Measurements from ENCODE around the gene NPB.
A peak's percentile ranks its signal among the peaks of the same experiment; 100 is the strongest.
"Not testable (repeated sequence)": the region's sequence is repeated elsewhere in the genome, so short reads cannot be mapped to it uniquely, and the experiment has no call there.

The NPB gene

DNA sequence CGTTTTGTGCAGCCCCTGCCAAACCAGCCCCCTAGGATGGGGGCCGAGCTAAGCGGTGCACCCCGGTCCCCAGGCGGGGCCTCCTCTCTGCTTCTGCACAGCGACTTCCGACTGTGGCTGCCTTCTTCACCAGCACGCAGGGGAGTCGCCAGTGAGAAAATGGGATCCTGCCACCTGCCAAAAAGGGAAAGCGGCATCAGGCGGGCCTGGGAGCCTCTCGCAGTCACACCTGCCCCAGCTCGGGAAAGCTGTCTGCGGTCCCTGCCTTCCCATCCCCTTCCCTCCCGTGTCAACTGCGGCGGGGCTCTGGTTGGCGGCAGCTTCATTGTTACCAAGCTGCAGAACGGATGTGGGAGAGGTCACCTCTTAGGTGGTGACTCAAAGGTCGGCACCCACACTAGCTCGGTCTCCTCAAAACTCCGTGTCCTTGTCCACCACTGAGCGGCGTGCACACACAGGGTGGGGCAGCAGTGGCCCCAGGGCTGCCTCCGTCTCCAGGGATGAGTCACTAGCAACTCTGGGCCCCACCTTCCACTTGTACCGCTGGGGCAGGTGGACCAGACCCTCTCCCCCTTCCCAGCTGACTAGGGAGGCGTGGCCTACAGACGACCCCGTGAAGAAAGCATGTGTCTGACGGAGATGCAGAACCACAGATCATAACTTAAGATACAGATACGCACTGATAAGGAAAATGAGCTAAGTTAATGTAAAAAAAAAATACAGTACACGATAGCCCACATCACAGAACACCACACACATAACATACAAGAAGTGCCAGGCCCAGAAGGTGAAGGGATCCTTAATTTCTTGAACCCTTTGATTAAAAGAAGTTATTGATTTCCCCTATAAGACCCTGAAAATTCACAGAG, 10.6 kb downstream of the NPB start:
- no peak for DNase-seq

DNA sequence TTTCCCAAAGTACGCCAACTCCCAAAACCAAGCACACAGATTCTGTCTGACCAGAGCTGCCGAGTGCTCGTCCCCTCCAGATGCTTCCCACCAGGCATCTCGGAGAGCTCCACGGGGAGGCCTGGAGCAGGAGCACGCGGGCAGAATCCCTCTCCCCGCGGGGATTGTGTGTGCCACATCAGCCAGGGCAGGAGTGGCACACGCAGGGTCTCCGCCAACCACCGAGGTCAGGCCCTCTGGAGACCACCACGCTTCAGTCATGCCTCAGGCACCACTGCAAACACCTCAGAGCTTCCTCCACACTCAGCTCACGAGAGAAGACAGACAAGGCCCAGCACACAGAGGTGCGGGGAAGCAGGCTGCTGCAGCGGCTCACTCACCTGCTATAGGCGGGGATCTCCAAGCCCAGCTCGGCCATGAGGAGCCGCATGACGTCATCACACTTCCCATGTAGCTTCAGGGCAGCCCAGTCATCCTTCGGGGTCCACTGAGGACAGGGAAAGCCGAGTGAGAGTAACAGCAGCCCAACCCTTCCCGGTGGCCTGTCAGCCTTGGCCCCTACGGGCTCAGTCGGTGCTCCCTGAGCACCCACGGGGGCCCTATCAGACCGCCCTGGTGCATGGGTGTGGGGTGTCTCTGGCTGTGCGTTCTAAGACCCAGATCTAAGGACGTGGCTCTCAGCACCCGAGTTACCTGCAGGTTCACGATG, 11.5 kb downstream of the NPB start:
- DNase-seq: no peak

DNA sequence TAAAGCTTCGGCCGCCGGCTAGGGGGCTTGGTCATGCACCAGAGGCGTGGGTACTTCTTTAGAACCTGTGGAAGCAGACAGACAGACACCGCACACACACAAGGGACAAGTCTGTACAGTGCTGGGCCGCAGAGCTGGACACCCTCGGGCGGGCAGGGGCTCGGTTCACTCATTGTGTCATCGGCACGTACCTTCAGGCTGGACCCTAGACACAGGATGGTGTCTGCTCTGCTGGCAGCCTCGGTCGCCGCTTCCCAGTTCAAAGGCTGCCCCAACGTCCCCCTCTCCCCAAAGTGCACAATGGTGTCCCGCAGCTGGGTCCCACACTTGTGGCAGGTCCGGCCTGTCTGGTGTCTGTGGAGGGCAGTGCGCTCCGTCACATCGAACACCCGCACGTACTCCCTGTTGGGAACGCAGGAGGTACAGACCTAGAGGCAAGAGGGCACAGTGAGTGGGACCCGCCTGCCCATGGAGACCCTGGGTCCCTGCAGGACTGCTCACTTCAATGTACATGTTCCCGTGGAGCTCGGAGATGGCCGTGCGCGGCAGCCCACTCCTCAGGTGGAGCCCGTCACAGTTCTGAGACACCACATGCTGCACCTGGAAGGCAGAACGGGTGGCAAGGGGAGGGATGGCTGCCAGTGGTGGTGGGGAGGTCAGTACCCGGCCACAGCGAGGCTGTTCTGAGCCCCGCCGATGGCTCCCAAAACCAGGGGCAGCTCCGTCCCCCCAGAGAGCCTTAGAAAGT, 12.2 kb downstream of the NPB start:
- no peak for DNase-seq

DNA sequence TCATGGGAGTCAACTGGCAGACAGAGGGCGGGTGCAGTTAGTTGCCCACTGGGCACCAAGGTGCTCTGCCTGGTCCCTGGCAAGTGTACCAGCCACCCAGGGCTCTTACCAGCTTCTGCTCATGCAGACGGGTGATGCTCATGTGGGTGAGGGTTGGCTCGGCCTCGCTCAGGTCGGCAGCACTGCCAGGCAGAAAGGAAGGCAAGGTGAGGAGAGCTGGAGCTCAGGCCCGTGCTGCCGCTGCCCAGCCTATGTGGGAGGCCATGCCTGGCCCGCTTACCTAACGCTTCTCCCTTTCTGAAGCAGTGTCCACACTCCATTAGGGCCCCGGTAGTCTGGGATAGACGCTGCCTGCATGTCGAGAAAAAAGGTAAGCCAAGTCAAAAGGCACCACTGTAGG, 13.3 kb downstream of the NPB start:
- DNase-seq: no peak

DNA sequence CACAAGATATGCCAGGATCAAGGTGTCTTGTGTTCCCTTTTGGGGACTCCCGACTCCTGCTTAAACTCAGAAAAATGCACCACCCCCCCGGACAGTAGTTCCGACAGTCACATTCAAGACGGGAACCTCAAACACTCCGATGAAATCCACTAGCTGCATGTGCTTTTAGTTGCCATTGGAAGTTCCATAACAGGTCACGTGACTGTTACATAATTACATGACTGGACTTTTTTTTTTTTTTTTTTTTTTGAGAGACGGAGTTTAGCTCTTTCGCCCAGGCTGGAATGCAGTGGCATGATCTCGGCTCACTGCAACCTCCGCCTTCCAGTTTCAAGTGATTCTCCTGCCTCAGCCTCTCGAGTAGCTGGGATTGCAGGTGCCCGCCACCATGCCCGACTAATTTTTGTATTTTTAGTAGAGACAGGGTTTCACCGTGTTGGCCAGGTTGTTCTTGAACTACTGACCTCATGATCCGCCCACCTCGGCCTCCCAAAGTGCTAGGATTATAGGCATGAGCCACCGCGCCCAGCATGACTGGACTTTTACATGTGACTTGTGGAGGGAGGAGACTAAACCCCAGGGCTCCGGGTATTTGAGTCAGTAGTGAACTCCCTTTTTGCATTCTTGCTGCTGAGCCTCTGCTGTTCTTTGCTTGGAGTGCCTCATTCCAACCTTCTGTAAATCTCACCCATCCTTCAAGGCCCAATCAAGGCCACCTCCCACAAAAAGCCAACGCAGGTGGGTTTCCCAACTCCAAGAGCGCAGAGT, 14.4 kb downstream of the NPB start:
- DNase-seq: no peak

DNA sequence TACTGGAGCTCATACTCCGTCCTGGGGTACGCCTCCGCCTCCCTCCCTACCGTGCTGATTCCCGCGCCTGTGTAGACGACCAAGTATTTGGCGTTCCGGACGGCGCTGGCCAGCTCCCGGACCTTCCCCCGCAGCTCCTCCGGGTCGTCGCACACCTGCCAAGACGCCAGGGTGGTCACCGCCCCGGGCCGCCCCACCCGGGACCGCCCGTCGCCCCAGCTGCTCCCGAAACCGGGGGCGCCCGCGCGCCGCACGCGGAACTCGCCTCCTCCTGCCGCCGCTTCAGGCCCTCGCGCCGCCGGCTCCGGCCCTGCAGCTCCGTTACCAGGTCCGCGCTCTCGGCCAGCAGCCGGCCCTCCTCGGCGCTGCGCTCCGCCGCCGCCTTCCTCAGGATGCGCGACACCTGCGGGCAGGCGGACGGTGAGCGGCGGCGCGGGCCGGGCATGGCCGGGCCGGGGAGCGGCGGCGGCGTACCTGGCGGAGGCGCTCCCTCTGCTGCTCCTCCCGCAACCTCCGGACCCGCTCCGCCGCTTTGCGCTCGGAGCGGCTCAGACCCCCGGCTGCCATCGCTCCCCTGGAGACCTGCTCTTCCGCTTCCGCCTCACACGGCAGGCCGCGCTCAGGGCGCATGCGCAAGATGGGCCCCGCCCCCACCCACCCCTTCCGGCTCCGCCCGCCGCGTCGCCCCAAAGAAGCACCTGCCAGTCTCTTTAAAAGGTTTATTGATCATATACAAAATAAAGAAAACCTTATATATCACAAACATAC, 15.7 kb downstream of the NPB start, which contains the start of gene SIRT7:
TSS of gene SIRT7 (minus strand) at position 612 of the 768 bp plus-strand sequence. CDS start at position 567, 45 bp downstream.
- peak; percentile 81 for DNase-seq

DNA sequence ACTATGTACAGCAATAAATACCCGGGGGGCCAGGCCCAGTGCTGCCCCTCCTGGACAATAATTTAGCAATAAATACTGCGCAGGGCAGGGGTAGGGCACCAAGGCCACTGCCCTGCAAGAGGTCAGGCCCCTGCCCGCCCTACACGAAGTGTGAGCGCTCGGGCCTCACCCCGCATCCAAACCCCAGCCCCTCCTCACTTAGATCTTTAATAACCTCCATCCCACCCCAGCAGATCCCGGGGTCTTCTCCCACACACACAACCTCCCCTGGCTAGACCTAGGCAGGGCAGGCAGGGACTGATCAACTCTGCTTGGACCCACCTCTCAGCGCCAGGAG, 16.3 kb downstream of the NPB start:
- not testable (repeated sequence) for DNase-seq

DNA sequence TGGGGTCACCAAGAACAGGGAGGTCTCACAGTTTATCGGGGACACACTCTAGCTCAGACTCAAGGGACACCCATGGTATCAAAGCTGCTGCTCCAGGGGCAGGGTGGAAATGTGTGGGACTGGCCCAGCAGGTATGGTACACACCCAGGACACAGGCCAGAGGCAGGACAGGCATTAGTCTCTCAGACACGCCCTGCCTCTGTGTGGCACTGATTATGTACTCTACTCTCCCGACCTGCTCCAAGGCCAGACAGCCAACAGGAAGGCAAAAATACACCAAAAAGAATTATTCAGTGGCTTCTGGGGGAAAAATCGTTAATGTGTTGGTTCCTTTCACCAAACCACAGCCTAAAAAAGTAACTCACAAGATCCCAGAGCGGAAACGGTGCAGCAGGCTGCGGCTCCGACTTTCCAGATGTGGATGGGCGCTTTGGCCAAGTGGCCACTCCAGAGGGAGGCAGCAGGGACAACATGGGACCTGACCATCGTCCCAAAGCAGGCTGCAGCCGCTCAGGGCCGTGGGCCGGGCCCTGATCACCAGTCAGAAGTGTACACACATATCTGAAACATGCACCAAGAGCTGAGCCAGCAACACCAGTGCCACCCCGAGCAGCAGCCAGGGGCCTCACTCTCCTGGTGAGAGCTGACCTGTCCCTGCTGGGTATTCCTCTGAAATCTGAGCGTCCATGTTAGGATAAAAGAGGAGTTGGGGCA, 17.0 kb downstream of the NPB start:
- DNase-seq: no peak

DNA sequence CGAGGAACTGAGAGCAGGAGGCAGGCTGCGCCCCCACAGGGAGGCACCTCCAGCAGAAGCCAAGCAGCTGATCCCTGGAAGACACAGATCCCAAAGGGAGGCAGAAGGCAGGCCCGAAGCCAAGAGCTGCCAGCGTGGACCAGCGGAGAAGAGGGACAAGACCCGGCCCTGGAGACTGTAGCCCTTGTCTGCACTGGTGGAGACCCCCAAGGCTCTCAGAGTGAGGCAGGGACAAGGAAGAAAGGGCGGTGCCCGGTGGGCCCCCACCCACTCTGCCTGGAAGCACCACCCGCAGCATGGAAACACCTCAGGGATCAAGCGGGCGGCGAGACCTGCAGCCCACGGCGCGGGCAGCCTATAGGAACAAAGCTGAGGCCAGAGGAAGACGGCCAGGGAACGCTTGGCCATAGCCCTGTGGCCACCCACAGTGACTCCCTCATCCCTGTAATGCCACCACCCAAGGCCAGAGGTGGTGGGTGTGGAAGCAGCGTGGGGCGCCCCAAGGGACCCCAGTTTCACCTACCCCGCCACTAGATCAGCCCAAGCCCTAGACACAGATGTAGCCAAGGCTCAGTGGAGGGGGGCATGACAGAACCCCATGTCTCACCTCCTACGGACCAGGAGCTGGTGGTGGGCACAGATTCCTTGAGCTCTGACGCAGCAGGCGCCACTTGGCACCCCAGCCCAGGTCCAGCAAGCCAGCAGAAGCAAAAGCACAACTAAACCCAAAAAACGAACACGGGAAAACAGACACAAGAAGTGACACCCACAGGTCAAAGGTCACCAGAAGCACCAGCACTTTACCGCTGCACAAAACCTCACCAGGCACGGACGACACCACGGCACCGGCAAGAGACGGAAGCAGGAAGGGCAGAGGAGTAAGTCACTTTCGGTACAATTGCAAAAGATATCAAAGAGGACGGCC, 18.8 kb downstream of the NPB start:
- DNase-seq: no peak

DNA sequence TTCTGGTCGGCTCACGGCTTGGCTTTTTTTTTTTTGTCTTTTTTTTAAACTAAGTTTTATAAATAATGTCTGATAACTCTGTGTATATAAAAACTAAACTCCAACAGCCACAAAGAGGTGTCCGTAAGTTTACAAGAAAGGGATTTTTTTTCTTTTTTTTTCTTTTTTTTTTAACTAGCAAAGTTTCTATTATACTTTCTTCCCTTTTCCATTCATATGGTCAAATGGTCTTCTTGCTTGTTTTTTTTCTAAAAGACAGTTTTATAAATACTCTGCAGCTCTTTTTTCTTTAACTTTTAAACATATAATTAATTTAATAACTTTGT, 19.5 kb downstream of the NPB start:
- DNase-seq: no peak

DNA sequence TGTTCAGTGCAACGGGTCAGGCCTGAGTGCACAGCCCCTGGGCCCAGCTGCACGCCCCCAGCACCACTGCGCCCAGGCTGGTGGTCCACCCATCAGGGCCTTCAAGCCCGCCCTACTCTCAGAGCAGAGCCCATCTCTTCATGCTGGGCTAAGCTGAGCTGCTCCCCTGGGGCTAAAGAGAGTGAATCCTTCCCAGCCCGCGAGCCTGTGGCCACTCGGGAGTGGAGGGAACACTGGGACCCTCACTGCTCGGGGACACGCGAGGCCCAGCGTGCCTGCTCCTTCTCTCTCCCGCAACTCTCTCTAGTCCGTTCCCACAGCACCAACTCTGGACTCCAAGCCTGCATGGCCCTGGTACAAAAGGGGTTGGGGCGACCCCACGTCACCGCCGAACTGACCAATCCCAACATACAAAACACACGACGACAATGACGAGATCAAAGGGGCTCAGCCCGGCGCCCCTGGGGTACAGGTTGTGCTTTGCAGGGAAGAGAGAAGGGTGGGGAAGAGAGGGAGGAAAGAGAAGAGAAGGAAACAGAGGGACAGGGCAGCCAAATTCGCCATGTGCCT, 20.0 kb downstream of the NPB start:
- no peak for DNase-seq

DNA sequence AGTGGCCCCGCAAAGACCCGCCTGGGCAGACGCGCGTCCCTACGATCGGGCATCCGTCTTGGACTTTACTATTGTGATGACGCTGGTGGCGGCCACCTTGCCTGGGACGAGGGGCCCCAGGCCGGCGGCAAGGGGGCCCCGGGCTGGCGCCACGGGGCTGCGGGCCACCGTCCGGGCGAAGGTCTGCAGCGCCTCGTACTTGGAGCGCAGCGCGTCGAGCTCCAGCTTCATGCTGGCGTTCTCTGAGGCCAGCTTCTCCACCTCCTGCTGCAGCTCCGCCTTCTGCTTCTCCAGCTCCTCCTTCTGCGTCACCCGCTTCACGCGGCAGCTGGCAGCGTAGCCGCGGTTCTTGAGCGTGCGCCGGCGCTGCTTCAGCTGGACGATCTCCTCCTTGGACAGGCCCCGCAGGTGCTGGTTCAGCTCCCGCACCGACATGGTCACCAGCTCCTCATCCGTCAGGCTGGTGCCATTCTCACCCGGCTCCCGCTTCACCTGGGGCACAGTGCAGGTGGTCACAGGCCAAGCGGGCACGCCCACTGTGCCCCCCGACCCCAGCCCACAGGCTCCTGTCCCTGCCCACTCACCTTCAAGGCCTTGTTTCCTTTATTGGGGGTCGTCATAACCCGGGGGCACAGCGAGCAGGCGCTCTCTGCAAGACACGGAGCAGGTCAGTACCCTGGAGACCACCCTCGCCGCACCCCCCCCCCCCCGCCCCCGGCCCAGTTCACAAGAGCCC, 20.7 kb downstream of the NPB start:
- no peak for DNase-seq

DNA sequence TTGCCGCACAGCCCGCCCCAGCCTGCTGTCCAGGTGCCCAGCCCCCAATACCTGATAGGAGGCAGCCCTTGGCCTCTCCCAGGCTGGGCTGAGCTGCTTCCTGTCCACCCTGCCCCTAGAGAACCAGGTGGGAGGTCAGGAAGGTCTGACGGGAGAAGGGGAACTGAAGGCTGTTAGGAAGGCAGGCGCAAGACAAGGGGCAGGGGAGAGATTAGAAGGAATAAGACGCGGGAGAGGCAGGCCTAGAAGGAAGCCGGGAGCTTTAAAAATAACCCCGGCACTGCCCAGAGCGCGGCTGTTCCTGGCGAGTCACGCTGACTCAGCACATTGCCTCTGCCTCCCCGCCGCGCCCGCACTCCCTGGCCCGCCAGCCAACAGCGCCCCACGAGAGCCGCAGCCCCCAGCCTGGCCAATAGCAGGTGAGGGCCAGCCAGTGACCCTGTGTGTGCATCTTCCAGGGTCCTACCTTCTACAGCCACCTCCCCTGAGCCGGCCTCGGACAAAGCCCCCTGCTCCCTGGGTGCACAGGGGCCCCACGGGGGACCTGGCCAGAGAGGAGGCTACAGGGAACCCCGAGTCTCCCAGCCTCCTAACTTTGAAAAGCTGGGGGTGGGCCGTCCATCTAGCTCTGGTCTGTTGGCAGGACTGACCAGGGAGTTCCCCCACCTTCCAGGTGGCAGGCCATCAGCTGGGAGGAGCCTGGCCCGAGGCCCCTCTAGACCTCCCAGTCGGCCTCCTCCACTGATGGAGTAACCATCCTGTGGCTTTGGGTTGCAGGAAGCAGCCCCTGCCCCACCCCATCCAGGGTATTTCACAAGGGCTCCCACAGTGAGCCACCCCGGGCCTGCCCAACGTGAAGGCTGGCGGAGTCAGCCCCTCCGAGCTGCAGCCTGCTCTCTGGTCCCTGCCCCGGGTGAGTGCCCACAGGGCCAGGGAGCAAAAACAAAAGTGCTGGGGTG, 21.5 kb downstream of the NPB start:
- DNase-seq: no peak

DNA sequence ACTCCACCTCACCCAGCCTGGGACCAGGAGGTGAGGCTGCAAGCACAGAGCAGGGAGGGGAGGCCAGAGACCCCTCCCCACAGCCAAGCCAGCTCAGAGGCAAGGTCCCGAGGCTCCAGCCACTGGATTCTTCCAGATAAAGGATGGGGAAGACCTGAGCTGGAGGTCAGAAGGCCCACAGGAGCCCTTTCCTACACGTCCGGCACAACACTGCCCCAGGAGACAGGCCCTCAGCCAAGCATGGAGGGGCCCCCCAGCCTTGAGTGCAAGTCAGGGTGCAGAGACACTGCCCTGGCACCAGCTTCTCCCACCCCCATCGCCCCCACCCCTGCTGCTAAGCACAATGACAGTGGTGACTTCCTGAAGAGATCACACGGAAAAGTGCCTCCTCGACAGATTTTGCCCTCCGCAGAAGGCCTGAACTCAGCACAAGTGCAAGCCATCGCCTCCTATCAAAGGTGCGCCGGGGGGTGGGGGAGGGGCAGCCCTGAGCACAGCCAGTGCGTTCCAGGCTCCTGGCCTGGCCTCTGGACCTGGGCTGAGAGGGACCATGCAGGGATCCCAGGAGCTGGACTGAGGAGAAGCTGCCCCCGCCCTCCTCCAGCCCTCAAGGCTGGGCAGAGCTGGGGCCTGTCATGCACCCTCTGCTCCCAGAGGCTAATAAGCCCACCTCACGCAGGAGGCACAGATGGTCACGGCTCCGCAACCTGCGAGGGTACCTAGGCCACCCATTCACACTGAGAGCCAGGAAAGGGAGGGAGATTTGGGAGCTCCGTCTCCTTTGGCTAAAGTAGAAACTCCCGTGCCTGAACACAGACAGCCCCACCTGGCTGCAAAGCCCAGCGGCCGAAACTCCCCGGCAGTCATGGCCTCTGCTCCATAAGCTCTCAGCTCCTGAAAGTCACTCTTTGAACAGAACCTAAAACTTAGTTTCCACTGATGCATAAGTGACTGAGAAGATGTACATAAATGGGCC, 22.8 kb downstream of the NPB start:
- DNase-seq: peak; percentile 40

DNA sequence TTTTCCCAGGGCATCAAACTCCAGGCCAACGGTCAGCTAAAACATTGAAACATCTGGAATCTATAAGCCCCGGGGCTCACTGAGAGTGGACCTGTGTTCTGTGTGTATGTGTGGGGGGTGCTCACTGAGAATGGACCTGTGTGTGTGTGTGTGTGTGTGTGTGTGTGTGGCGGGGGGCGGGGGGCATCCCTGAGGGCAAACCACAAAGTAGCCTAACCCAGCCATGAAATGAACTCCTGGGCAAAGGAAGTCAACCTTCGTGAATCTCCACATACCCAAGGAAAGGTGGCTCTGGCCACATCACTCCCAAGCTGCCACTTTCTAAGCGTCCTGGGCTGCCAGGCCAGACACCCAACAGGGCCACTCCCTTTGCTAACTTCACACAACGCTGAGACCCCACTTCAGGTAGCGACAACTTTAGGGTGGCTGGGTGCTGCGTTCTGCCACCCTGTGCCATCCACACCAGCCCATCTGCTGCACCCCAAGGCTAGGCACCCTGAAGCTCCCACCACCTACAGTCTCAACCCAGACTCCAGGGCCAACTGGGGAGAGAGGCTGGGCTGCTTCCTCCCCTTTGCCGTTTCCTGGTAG, 23.9 kb downstream of the NPB start:
- DNase-seq: no peak

DNA sequence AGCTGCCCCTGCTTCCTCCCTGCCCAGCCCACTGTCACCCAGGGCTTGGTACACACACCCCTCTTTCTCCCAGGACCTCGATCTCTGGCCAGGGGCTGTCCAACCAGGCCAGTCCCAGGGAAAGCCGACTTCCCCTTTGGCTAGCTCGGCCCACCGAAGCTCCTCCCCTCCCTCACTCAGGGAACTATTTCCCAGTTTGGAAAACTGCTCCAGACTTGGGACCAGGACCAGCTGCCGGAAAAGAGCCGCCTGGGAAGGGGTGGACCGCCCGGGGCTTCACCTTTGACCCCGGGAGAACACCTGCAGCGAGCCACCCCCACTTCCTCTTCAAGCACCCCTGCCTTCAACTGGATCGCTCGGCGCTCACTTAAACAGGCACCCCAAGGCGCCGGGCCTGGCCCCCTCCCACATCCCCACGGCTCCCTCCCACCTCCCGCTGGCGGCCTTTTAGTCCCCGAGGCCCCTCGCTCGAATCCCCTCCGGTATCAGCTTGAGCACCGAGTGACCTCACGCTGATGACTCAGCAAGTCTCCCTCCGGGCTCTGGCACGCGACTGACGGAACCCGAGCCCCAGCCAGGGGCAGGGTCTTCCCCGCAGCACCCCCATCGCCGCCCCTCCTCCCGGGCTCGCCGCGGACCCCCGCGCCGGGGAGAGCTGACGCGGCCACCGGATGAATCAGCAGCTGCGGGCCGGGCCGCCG, 24.6 kb downstream of the NPB start:
- peak; percentile 82 for DNase-seq

All from stimulated activated CD4-positive, alpha-beta T cell treated with anti-CD3 and anti-CD28 coated beads, Interleukin-15, amount 100 ng/mL, for 24 hours (primary cell).